AG09309 (cell line): ENCODE measurements around the gene SMG7.

Experiments
- DNase-seq: peaks from one replicate; pipeline ENCODE4 v3.0.0-alpha.2; 2010; ENCODE audit warnings: low read depth
- H3K4me3 ChIP-seq: 2 replicates; pipeline ENCODE4 v1.5.1; 2011; ENCODE audit warnings: mild to moderate bottlenecking, low read depth, low read length, moderate library complexity; ENCODE audit not compliant: control insufficient read depth
- CTCF ChIP-seq: IDR thresholded peaks from 2 replicates; pipeline ENCODE4 v1.5.1; 2011; ENCODE audit warnings: mild to moderate bottlenecking, low read depth, low read length, inconsistent platforms; ENCODE audit not compliant: insufficient read depth, control insufficient read depth; ENCODE audit errors: missing control alignments

Gene SMG7

GRCh38 chr1:183498342-183498991 lies 26.2 kb downstream of the SMG7 start:
- H3K4me3 ChIP-seq, result no peak overlapping the region
- no peak for TF ChIP-seq CTCF
- DNase-seq, result no peak

GRCh38 chr1:183505454-183506089 lies 33.3 kb downstream of the SMG7 start:
- no peak overlapping the region for H3K4me3 ChIP-seq
- TF ChIP-seq CTCF, result no peak
- no peak for DNase-seq

- TF ChIP-seq CTCF, result no peak
- peak; percentile 52 for DNase-seq
- H3K4me3 ChIP-seq, result no peak overlapping the region
Observed at GRCh38 chr1:183506561-183506960, 34.3 kb downstream of the SMG7 start.

GRCh38 chr1:183508694-183509093 lies 36.4 kb downstream of the SMG7 start:
- no peak for DNase-seq
- no peak overlapping the region for H3K4me3 ChIP-seq
- no peak for TF ChIP-seq CTCF

GRCh38 chr1:183512450-183512849 lies 40.2 kb downstream of the SMG7 start:
- H3K4me3 ChIP-seq, result no peak overlapping the region
- TF ChIP-seq CTCF, result no peak
- no peak for DNase-seq

- H3K4me3 ChIP-seq, result no peak overlapping the region
- DNase-seq, result no peak
- TF ChIP-seq CTCF, result no peak
Observed at GRCh38 chr1:183514235-183514634, 41.9 kb downstream of the SMG7 start.
